ENCODE data around the gene AGAP1.

AGAP1 gene

GRCh38 chr2:235534678-235535422 is 41.0 kb downstream of the AGAP1 start:
- no peak for DNase-seq

- DNase-seq = no peak
Measured at GRCh38 chr2:235535423-235536130, 41.7 kb downstream of the AGAP1 start.

GRCh38 chr2:235536711-235537110 is 42.9 kb downstream of the AGAP1 start:
- no peak for DNase-seq

- no peak for DNase-seq
Measured at GRCh38 chr2:235537186-235537585, 43.3 kb downstream of the AGAP1 start.

- DNase-seq = no peak
Measured at GRCh38 chr2:235537587-235537986, 43.7 kb downstream of the AGAP1 start.

- DNase-seq = no peak
Measured at GRCh38 chr2:235538144-235538639, 44.3 kb downstream of the AGAP1 start.

- no peak for DNase-seq
Measured at GRCh38 chr2:235538981-235539380, 45.1 kb downstream of the AGAP1 start.

- DNase-seq = no peak
Measured at GRCh38 chr2:235539773-235540172, 45.9 kb downstream of the AGAP1 start.

- no peak for DNase-seq
Measured at GRCh38 chr2:235541016-235541415, 47.2 kb downstream of the AGAP1 start.

- DNase-seq = no peak
Measured at GRCh38 chr2:235541838-235542549, 48.2 kb downstream of the AGAP1 start.

- DNase-seq = no peak
Measured at GRCh38 chr2:235542733-235543127, 48.9 kb downstream of the AGAP1 start.

GRCh38 chr2:235543128-235543750 is 49.4 kb downstream of the AGAP1 start:
- DNase-seq = no peak

GRCh38 chr2:235543851-235544688 is 50.2 kb downstream of the AGAP1 start:
- DNase-seq = no peak

GRCh38 chr2:235544689-235544969 is 50.8 kb downstream of the AGAP1 start:
- DNase-seq = no peak

GRCh38 chr2:235545339-235546150 is 51.7 kb downstream of the AGAP1 start:
- DNase-seq = no peak

- no peak for DNase-seq
Measured at GRCh38 chr2:235546151-235546435, 52.2 kb downstream of the AGAP1 start.

GRCh38 chr2:235546436-235546835 is 52.6 kb downstream of the AGAP1 start:
- no peak for DNase-seq

- no peak for DNase-seq
Measured at GRCh38 chr2:235549735-235550377, 56.0 kb downstream of the AGAP1 start.

GRCh38 chr2:235550378-235550760 is 56.5 kb downstream of the AGAP1 start:
- no peak for DNase-seq

- no peak for DNase-seq
Measured at GRCh38 chr2:235550946-235551345, 57.1 kb downstream of the AGAP1 start.

GRCh38 chr2:235551965-235552364 is 58.1 kb downstream of the AGAP1 start:
- DNase-seq = peak; percentile 47

Data from kidney glomerular epithelial cell (primary cell).